Measurements from ENCODE around the gene TBC1D22B.

Gene TBC1D22B

GRCh38 chr6:37280162-37280887 is 22.8 kb downstream of the TBC1D22B start:
- TF ChIP-seq CTCF (IDR thresholded peaks at IDR 0.05; ENCODE audit: poor library complexity, severe bottlenecking): no peak
- H3K36me3 ChIP-seq (ENCODE audit: low read depth): peaks cover 42% of the 10 kb centered on the region
- H3K4me1 ChIP-seq (ENCODE audit: insufficient read depth, poor library complexity, severe bottlenecking): no peaks in the 10 kb centered on the region
- no peaks in the 10 kb centered on the region for H3K27me3 ChIP-seq (ENCODE audit: insufficient read depth, poor library complexity, severe bottlenecking)
- DNase-seq (ENCODE audit: low spot score) (no peak), ATAC-seq (ENCODE audit: low read depth) (no peak)
- H3K27ac ChIP-seq (ENCODE audit: poor library complexity, severe bottlenecking): no peak overlapping the region
- H3K4me3 ChIP-seq (ENCODE audit: severe bottlenecking): no peak overlapping the region
- no peaks in the 10 kb centered on the region for H3K9me3 ChIP-seq (ENCODE audit: severe bottlenecking)

GRCh38 chr6:37282371-37282770 is 24.8 kb downstream of the TBC1D22B start:
- DNase-seq (ENCODE audit: low spot score): no peak

GRCh38 chr6:37283268-37283667 is 25.7 kb downstream of the TBC1D22B start:
- no peak overlapping the region for H3K27ac ChIP-seq (ENCODE audit: poor library complexity, severe bottlenecking)
- ATAC-seq (ENCODE audit: low read depth) (no peak), DNase-seq (ENCODE audit: low spot score) (no peak)
- no peaks in the 10 kb centered on the region for H3K4me1 ChIP-seq (ENCODE audit: insufficient read depth, poor library complexity, severe bottlenecking)
- H3K4me3 ChIP-seq (ENCODE audit: severe bottlenecking): no peak overlapping the region
- TF ChIP-seq CTCF (IDR thresholded peaks at IDR 0.05; ENCODE audit: poor library complexity, severe bottlenecking): no peak
- peaks cover 60% of the 10 kb centered on the region for H3K36me3 ChIP-seq (ENCODE audit: low read depth)
- no peaks in the 10 kb centered on the region for H3K9me3 ChIP-seq (ENCODE audit: severe bottlenecking)
- H3K27me3 ChIP-seq (ENCODE audit: insufficient read depth, poor library complexity, severe bottlenecking): no peaks in the 10 kb centered on the region

More at GRCh38 chr6:37282371-37282770, 24.8 kb downstream of the TBC1D22B start:
- Histone ChIP-seq H3K4me1 (ENCODE audit: insufficient read depth, poor library complexity, severe bottlenecking) (no peaks in the 10 kb centered on the region), H3K27ac (ENCODE audit: poor library complexity, severe bottlenecking) (no peak overlapping the region), H3K36me3 (ENCODE audit: low read depth) (peaks cover 56% of the 10 kb centered on the region), H3K9me3 (ENCODE audit: severe bottlenecking) (no peaks in the 10 kb centered on the region), H3K4me3 (ENCODE audit: severe bottlenecking) (no peak overlapping the region), H3K27me3 (ENCODE audit: insufficient read depth, poor library complexity, severe bottlenecking) (no peaks in the 10 kb centered on the region)
- ATAC-seq (ENCODE audit: low read depth): no peak
- TF ChIP-seq CTCF (IDR thresholded peaks at IDR 0.05; ENCODE audit: poor library complexity, severe bottlenecking): no peak

GRCh38 chr6:37283671-37284151 is 26.1 kb downstream of the TBC1D22B start:
- no peak for TF ChIP-seq CTCF (IDR thresholded peaks at IDR 0.05; ENCODE audit: poor library complexity, severe bottlenecking)
- Histone ChIP-seq H3K4me1 (ENCODE audit: insufficient read depth, poor library complexity, severe bottlenecking) (no peaks in the 10 kb centered on the region), H3K27ac (ENCODE audit: poor library complexity, severe bottlenecking) (no peak overlapping the region), H3K27me3 (ENCODE audit: insufficient read depth, poor library complexity, severe bottlenecking) (no peaks in the 10 kb centered on the region), H3K9me3 (ENCODE audit: severe bottlenecking) (no peaks in the 10 kb centered on the region), H3K4me3 (ENCODE audit: severe bottlenecking) (no peak overlapping the region), H3K36me3 (ENCODE audit: low read depth) (peaks cover 60% of the 10 kb centered on the region)
- DNase-seq (ENCODE audit: low spot score) (no peak), ATAC-seq (ENCODE audit: low read depth) (no peak)

- DNase-seq (ENCODE audit: low spot score): no peak
- peaks cover 52% of the 10 kb centered on the region for H3K36me3 ChIP-seq (ENCODE audit: low read depth)
- H3K27ac ChIP-seq (ENCODE audit: poor library complexity, severe bottlenecking): no peak overlapping the region
- no peak overlapping the region for H3K4me3 ChIP-seq (ENCODE audit: severe bottlenecking)
- ATAC-seq (ENCODE audit: low read depth): no peak
- H3K27me3 ChIP-seq (ENCODE audit: insufficient read depth, poor library complexity, severe bottlenecking): no peaks in the 10 kb centered on the region
- no peaks in the 10 kb centered on the region for H3K4me1 ChIP-seq (ENCODE audit: insufficient read depth, poor library complexity, severe bottlenecking)
- TF ChIP-seq CTCF (IDR thresholded peaks at IDR 0.05; ENCODE audit: poor library complexity, severe bottlenecking): no peak
- no peaks in the 10 kb centered on the region for H3K9me3 ChIP-seq (ENCODE audit: severe bottlenecking)
Measured at GRCh38 chr6:37284781-37285180, 27.2 kb downstream of the TBC1D22B start.
